Smooth muscle cell of trachea (primary cell): Measurements from ENCODE around the gene KIFC3. TPM values are rescaled to one million over a fixed set of nuclear protein-coding genes. Genes with fewer than 3 reads are reported as not detected.

Experiments
- total RNA-seq: library from RNA; depleted of rRNA; stranded (reverse); fragments of >200 nt; gene quantifications from 2 replicates; pipeline ENCODE4 v1.2.1, GENCODE V29; 2014

The KIFC3 gene, protein sequence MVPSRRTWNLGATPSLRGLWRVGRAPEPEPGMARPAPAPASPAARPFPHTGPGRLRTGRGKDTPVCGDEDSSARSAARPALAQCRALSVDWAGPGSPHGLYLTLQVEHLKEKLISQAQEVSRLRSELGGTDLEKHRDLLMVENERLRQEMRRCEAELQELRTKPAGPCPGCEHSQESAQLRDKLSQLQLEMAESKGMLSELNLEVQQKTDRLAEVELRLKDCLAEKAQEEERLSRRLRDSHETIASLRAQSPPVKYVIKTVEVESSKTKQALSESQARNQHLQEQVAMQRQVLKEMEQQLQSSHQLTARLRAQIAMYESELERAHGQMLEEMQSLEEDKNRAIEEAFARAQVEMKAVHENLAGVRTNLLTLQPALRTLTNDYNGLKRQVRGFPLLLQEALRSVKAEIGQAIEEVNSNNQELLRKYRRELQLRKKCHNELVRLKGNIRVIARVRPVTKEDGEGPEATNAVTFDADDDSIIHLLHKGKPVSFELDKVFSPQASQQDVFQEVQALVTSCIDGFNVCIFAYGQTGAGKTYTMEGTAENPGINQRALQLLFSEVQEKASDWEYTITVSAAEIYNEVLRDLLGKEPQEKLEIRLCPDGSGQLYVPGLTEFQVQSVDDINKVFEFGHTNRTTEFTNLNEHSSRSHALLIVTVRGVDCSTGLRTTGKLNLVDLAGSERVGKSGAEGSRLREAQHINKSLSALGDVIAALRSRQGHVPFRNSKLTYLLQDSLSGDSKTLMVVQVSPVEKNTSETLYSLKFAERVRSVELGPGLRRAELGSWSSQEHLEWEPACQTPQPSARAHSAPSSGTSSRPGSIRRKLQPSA
- 30.4 and 38.0 TPM in 2 replicates for total RNA-seq

DNA sequence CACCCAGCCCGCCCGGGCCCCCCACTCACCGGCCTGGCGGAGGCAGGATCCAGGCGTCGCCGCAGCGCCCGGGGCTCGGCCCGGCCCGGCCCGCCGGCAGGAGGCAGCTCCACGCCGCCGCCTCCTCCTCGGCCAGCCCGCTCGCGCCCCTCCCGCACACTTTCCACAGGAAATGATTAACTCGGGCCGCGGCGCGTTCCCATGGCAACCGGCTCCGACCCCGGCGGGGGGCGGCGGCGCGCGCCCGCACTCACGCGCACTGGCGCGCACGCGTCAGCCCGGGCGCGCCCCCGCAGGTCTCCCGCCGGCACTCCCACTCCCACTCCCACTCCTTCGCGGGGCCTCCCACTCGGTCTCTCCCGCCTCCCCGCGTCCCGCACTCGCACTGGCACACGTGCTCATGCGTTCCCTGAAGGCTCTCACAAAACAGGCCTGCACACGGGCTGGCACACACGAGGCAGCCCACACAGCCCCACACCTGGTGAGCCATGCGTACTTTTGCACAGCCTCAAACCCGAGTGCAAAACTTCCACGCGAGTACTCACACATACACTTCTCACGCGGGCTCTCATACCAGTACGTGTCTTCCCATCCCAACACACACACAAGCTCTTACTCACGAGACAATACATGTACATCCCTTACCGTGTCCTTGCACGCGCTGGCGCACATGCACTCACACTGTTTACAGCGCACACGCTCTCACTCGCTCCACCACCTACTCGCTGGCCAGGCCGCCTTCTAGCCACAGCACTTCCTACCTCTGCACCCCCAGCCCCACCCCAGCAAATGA lies at the start of gene KIFC3:
KIFC3 (minus strand) TSS at position 151 of the 793 bp plus-strand sequence. CDS start 4,248 bp downstream, outside the sequence.

DNA sequence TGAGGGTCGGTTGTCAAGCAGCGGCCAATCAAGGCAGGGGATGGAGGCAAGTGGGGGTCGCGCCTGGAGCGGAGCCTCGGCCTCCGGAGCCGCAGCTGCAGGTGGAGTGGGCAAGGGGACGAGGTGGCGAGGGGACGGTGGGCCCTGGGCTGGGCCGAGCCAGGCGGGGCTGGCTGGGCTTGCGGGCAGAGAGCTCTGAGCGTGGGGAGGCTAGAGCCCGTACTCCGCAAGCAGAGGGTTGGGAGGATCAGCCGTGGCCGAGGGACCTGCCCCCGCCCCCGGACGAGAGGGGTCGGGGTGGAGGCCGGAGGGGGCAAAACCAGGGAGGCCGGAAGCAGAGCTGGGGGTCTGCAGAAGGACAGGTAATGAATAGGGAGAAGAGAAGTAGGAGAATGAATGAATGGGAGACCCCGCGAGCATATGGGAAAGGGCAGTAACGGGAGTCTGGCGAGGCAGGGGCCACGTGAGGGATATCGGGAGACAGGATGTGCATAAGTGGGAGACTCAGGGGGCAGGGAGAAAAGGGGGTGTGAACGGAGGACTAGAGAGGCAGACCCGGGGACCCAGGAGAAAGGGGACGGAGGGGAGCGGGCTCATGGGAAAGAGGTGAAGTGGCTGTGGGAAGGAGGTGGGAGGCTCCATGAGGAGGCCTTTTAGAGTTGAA lies 66.4 kb downstream of the KIFC3 start, which contains the start of gene KATNB1:
KATNB1 (plus strand) TSS at position 16 of the 664 bp plus-strand sequence. CDS start 1,474 bp downstream, outside the sequence.

Other genes starting within 250 kb of the KIFC3 start
- gene ADGRG1, start 173.9 kb downstream of the KIFC3 start, total RNA-seq, result 2.8 and 6.0 TPM in 2 replicates
- not detected in 2 replicates for gene ADGRG3, start 134.2 kb downstream of the KIFC3 start, total RNA-seq
- gene DRC7, start 107.7 kb downstream of the KIFC3 start, total RNA-seq, result not detected in 2 replicates
- gene KATNB1, start 66.7 kb downstream of the KIFC3 start, total RNA-seq, result 22.4 and 28.0 TPM in 2 replicates
- not detected in 2 replicates for gene CNGB1, start 168.6 kb upstream of the KIFC3 start, total RNA-seq
- 3.2 and 5.3 TPM in 2 replicates for gene ZNF319, start 198.2 kb upstream of the KIFC3 start, total RNA-seq
- 41.0 and 41.9 TPM in 2 replicates for gene USB1, start 198.9 kb upstream of the KIFC3 start, total RNA-seq
- gene MMP15, start 223.3 kb upstream of the KIFC3 start, total RNA-seq, result 1.6 and 6.1 TPM in 2 replicates